Liver (tissue), 9 donors: ENCODE results near the gene NPY5R. TPM values are rescaled to one million over a fixed set of nuclear protein-coding genes. Genes with fewer than 3 reads are reported as not detected.
A peak's percentile ranks its signal among the peaks of the same experiment; 100 is the strongest.

Experiments used
- DNase-seq: peaks from one replicate; pipeline ENCODE4 v3.0.0-alpha.2; 2017; ENCODE audit warnings: low spot score
- H3K27ac ChIP-seq, 2 donors: one replicate each; pipeline ENCODE4 v1.7.0; 2013; ENCODE audit warnings: inconsistent platforms in 2 of 2, low read length in 2 of 2, control low read depth in 1 of 2, low read depth in 1 of 2, mild to moderate bottlenecking in 1 of 2
- H3K27me3 ChIP-seq, 4 donors: one replicate each; pipeline versions ENCODE4 v1.6.1 to v1.7.0; 2013; ENCODE audit warnings: low read length in 3 of 4, inconsistent platforms in 1 of 4, mild to moderate bottlenecking in 1 of 4, moderate library complexity in 1 of 4; ENCODE audit not compliant: control insufficient read depth in 4 of 4, insufficient read depth in 4 of 4
- H3K36me3 ChIP-seq, 4 donors: one replicate each; pipeline versions ENCODE4 v1.6.1 to v1.7.0; 2013; ENCODE audit warnings: low read length in 3 of 4, mild to moderate bottlenecking in 3 of 4, low read depth in 1 of 4, moderate library complexity in 1 of 4; ENCODE audit not compliant: control insufficient read depth in 4 of 4, insufficient read depth in 3 of 4
- H3K4me1 ChIP-seq, 4 donors: one replicate each; pipeline versions ENCODE4 v1.6.1 to v1.7.0; 2013; ENCODE audit warnings: low read length in 3 of 4, mild to moderate bottlenecking in 3 of 4, moderate library complexity in 1 of 4; ENCODE audit not compliant: control insufficient read depth in 4 of 4, insufficient read depth in 4 of 4
- H3K4me3 ChIP-seq, 3 donors: one replicate each; pipeline versions ENCODE4 v1.6.1 to v1.7.0; 2013; ENCODE audit warnings: low read length in 3 of 3, control low read depth in 1 of 3, low read depth in 1 of 3, mild to moderate bottlenecking in 1 of 3
- H3K9ac ChIP-seq, 2 donors: one replicate each; pipeline ENCODE4 v1.7.0; 2013; ENCODE audit warnings: low read length in 2 of 2, mild to moderate bottlenecking in 2 of 2, moderate library complexity in 2 of 2, control low read depth in 1 of 2, low read depth in 1 of 2
- H3K9me3 ChIP-seq, 4 donors: one replicate each; pipeline versions ENCODE4 v1.6.1 to v1.7.0; 2013; ENCODE audit warnings: low read length in 3 of 4; ENCODE audit not compliant: control insufficient read depth in 4 of 4
- ATF3 ChIP-seq: IDR thresholded peaks from 2 replicates; pipeline ENCODE4 v1.6.1; 2016; ENCODE audit warnings: antibody characterized with exemption
- CTCF ChIP-seq: fragments of 150-350 bp; IDR thresholded peaks from 2 replicates; pipeline ENCODE4 v1.5.1; 2017; ENCODE audit warnings: improper control_type of control experiment, low read depth, low read length; ENCODE audit not compliant: missing input control
- FOXA1 ChIP-seq: IDR thresholded peaks from 2 replicates; pipeline ENCODE4 v1.6.1; 2016; ENCODE audit warnings: antibody characterized with exemption
- FOXA2 ChIP-seq: IDR thresholded peaks from 2 replicates; pipeline ENCODE4 v1.6.1; 2016; ENCODE audit warnings: antibody characterized with exemption
- GABPA ChIP-seq, 2 donors: IDR thresholded peaks in 1 of 2; conservative IDR thresholded peaks in 1 of 2; 2 replicates each; pipeline ENCODE4 v1.6.1; 2016; ENCODE audit warnings: antibody characterized with exemption in 2 of 2, mild to moderate bottlenecking in 1 of 2, moderate library complexity in 1 of 2
- HNF4A ChIP-seq, 2 donors: conservative IDR thresholded peaks; 2 replicates each; pipeline ENCODE4 v1.6.1; 2016; ENCODE audit warnings: antibody characterized with exemption in 2 of 2, mild to moderate bottlenecking in 2 of 2
- HNF4G ChIP-seq: IDR thresholded peaks from 2 replicates; pipeline ENCODE4 v1.6.1; 2016; ENCODE audit warnings: antibody characterized with exemption
- JUND ChIP-seq, 2 donors: IDR thresholded peaks; 2 replicates each; pipeline ENCODE4 v1.6.1; 2016; ENCODE audit warnings: antibody characterized with exemption in 2 of 2
- MAX ChIP-seq: IDR thresholded peaks from 2 replicates; pipeline ENCODE4 v1.6.1; 2016; ENCODE audit warnings: antibody characterized with exemption
- NR2F2 ChIP-seq: IDR thresholded peaks from 2 replicates; pipeline ENCODE4 v1.6.1; 2016; ENCODE audit warnings: antibody characterized with exemption
- RAD21 ChIP-seq, 2 donors: IDR thresholded peaks; 2 replicates each; pipeline ENCODE4 v1.6.1; 2016; ENCODE audit warnings: antibody characterized with exemption in 2 of 2, mild to moderate bottlenecking in 2 of 2
- RXRA ChIP-seq, 2 donors: IDR thresholded peaks; 2 replicates each; pipeline ENCODE4 v1.6.1; 2017 to 2018; ENCODE audit warnings: antibody characterized with exemption in 2 of 2, mild to moderate bottlenecking in 1 of 2
- SP1 ChIP-seq: IDR thresholded peaks from 2 replicates; pipeline ENCODE4 v1.6.1; 2018; ENCODE audit warnings: antibody characterized with exemption, mild to moderate bottlenecking
- TAF1 ChIP-seq: conservative IDR thresholded peaks from 2 replicates; pipeline ENCODE4 v1.6.1; 2016; ENCODE audit warnings: antibody characterized with exemption, mild to moderate bottlenecking
- YY1 ChIP-seq: IDR thresholded peaks from 2 replicates; pipeline ENCODE4 v1.6.1; 2016; ENCODE audit warnings: antibody characterized with exemption, mild to moderate bottlenecking
- WGBS: extraction: QIAGEN DNeasy Blood & Tissue Kit; methylation state at CpG from one replicate; pipeline ENCODE4 v1.1.7; 2013; 5-methylcytosine and 5-hydroxymethylcytosine counted together
- polyA plus RNA-seq, 2 donors: library from polyadenylated mRNA; stranded (reverse) in 1 of 2; unstranded in 1 of 2; fragments of 200-250 nt in 1 of 2; fragments of >200 nt in 1 of 2; fragmentation: Nextera tagmentation in 1 of 2; extraction: Ambion mirVana in 1 of 2; gene quantifications; one replicate each; pipeline versions ENCODE4 v1.2.1 to v1.2.3, GENCODE V29; 2013 to 2015
- total RNA-seq, 2 donors: library from RNA; depleted of rRNA; stranded (reverse); fragments of >200 nt; gene quantifications; one replicate each; pipeline ENCODE4 v1.2.3, GENCODE V29; 2014
- TF ChIP-seq, protein P1 (sequence below): IDR thresholded peaks from 2 replicates; pipeline ENCODE4 v1.6.1; 2016; ENCODE audit warnings: antibody characterized with exemption
- TF ChIP-seq, protein P2 (sequence below): IDR thresholded peaks from 2 replicates; pipeline ENCODE4 v1.6.1; 2016; ENCODE audit warnings: antibody characterized with exemption, mild to moderate bottlenecking
- donor health status: healthy.
- donor health status: healthy.
- donor health status: healthy.
- donor health status: healthy.
- donor health status: healthy.

Gene NPY5R
- total and polyA plus RNA-seq, 4 donors = 0.24 to 0.51 (median 0.39) TPM

DNA sequence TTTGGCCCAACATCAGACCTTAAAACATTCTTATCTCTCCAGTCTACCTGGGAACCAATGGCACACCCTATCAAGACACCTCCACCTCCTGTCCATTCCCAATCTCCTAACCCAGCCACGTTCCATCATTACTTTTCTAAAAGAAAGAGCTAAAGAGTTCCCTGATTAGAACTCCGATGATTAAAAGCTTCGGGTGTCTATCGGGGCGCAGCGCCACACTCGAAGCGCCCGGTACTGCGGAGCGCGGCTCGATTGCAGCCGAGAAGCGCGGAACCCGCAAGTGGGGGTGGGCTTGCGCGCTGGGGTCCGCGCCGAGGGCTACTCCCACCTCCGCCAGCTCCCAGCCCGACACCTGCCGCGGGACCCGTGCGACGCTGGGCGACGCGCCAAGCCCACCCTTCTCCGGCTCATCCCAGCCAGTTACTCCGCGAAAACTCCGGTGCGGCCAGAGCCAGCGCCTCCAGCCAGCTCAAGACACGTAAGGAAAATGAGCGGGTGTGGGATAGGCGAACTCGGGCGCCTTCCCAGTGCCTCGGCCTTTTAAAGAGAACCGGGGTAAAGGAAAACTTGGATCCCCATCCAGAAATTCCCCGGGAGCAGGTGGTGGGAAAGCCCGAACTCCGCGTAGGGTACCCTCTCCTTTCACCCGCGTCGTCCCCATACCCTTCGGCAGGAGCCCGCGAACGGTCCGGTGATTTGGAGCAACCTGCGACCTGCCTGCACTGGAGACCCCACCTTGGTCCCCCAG lies 11.9 kb upstream of the NPY5R start:
- 3% methylated on average over 58 of the region's 58 CpGs for WGBS
- H3K4me1 ChIP-seq = peaks cover 6 to 16% (median 12%) of the 10 kb centered on the region in 4 donors
- peak overlapping the region in 1 of 2 donors; percentile 45 for H3K9ac ChIP-seq
- H3K36me3 ChIP-seq = no peaks in the 10 kb centered on the region
- H3K27ac ChIP-seq = peak overlapping the region; percentile 16 to 45
- DNase-seq = no peak
- H3K9me3 ChIP-seq = no peaks in the 10 kb centered on the region
- H3K27me3 ChIP-seq = peaks cover 0 to 14% (median 4%) of the 10 kb centered on the region in 4 donors
- H3K4me3 ChIP-seq = peak overlapping the region in 2 of 3 donors; percentile 57 to 71
- TF ChIP-seq ATF3 = no peak
- no peak for TF ChIP-seq FOXA2
- TF ChIP-seq RAD21 (IDR thresholded peaks at IDR 0.05) = peak in 1 of 2 donors; percentile 10

DNA sequence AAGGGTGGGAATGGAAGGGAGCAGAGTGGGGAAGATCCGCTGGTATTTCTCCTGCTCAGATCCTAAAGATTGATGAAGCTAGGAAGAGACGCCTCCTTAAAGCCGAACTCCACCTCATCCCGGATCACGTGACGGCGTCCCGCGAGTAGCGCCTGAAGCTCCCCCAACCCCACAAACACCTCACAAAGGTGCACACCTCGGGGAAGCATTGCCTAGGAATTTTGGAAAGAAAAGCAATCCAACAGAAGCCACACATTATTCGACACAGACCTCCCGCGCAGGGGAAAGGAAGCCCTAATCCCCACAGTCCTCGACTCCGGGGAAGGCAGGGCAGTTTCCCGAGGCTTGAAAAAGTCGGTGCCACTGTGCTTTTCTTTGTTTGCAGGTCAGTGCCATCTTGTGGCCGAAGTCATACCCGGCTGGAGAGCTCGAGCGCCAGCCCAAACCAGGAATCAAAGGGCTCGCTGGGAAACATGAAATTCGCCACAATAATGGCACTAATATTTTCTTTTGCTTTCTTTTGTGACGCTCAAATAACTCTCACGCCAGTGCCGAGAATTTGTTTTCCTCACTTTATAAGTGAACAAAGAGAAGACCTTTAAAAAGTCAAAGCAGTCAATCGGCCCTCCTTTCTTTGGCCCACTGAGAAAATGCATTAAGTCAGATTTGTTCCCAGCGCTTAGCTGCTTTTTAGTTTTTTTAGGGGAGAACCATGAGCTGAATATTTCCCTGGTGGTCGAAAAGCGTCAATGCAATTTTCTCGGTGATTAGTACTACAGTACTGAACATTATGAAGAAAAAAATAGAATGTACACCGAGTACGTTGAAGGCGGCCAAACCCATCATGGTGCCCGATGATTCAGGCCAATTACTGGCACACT lies 10.9 kb upstream of the NPY5R start, which contains the start of gene NPY1R:
Gene NPY1R (minus strand): TSS at position 71 of the 881 bp plus-strand sequence. CDS start 6,042 bp downstream, outside the sequence.
- WGBS = 12% methylated on average over 36 of the region's 36 CpGs
- no peak for TF ChIP-seq ATF3
- peak; percentile 5 for TF ChIP-seq NR2F2
- TF ChIP-seq RXRA (IDR thresholded peaks at IDR 0.05) = peak in 1 of 2 donors; percentile 24
- peak; percentile 64 for TF ChIP-seq CTCF
- peak; percentile 75 for TF ChIP-seq YY1
- TF ChIP-seq FOXA1 = no peak
- TF ChIP-seq, protein P1, sequence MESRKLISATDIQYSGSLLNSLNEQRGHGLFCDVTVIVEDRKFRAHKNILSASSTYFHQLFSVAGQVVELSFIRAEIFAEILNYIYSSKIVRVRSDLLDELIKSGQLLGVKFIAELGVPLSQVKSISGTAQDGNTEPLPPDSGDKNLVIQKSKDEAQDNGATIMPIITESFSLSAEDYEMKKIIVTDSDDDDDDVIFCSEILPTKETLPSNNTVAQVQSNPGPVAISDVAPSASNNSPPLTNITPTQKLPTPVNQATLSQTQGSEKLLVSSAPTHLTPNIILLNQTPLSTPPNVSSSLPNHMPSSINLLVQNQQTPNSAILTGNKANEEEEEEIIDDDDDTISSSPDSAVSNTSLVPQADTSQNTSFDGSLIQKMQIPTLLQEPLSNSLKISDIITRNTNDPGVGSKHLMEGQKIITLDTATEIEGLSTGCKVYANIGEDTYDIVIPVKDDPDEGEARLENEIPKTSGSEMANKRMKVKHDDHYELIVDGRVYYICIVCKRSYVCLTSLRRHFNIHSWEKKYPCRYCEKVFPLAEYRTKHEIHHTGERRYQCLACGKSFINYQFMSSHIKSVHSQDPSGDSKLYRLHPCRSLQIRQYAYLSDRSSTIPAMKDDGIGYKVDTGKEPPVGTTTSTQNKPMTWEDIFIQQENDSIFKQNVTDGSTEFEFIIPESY = no peak
- TF ChIP-seq RAD21 (IDR thresholded peaks at IDR 0.05) = peak; percentile 88 to 90
- TF ChIP-seq SP1 = no peak
- no peak for TF ChIP-seq GABPA (IDR thresholded peaks at IDR 0.05 in 1 of 2, conservative IDR thresholded peaks at IDR 0.05 in 1 of 2)
- no peak for TF ChIP-seq TAF1
- TF ChIP-seq MAX = no peak
- TF ChIP-seq FOXA2 = no peak
- no peak for TF ChIP-seq JUND (IDR thresholded peaks at IDR 0.05)
- TF ChIP-seq HNF4A (conservative IDR thresholded peaks at IDR 0.05) = no peak
- TF ChIP-seq, protein P2, sequence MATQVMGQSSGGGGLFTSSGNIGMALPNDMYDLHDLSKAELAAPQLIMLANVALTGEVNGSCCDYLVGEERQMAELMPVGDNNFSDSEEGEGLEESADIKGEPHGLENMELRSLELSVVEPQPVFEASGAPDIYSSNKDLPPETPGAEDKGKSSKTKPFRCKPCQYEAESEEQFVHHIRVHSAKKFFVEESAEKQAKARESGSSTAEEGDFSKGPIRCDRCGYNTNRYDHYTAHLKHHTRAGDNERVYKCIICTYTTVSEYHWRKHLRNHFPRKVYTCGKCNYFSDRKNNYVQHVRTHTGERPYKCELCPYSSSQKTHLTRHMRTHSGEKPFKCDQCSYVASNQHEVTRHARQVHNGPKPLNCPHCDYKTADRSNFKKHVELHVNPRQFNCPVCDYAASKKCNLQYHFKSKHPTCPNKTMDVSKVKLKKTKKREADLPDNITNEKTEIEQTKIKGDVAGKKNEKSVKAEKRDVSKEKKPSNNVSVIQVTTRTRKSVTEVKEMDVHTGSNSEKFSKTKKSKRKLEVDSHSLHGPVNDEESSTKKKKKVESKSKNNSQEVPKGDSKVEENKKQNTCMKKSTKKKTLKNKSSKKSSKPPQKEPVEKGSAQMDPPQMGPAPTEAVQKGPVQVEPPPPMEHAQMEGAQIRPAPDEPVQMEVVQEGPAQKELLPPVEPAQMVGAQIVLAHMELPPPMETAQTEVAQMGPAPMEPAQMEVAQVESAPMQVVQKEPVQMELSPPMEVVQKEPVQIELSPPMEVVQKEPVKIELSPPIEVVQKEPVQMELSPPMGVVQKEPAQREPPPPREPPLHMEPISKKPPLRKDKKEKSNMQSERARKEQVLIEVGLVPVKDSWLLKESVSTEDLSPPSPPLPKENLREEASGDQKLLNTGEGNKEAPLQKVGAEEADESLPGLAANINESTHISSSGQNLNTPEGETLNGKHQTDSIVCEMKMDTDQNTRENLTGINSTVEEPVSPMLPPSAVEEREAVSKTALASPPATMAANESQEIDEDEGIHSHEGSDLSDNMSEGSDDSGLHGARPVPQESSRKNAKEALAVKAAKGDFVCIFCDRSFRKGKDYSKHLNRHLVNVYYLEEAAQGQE = no peak
- TF ChIP-seq HNF4G = no peak
- peak within 1 kb of the TSS; percentile 57 to 83 (median 71) for H3K4me3 ChIP-seq
- peaks cover 0 to 18% (median 4%) of the 10 kb centered on the region in 4 donors for H3K27me3 ChIP-seq
- DNase-seq = peak; percentile 45
- H3K27ac ChIP-seq = peak within 1 kb of the TSS; percentile 16 to 45
- peaks cover 6 to 16% (median 12%) of the 10 kb centered on the region in 4 donors for H3K4me1 ChIP-seq
- no peaks in the 10 kb centered on the region for H3K36me3 ChIP-seq
- no peaks in the 10 kb centered on the region for H3K9me3 ChIP-seq
- H3K9ac ChIP-seq = peak within 1 kb of the TSS; percentile 27 to 45
